ENCODE results near the gene BANP. TPM values are rescaled to one million over a fixed set of nuclear protein-coding genes. Genes with fewer than 3 reads are reported as not detected.

Gene BANP
- total RNA-seq, 3 donors from 2014 or later, result 21.9 to 45.4 (median 32.4) TPM

DNA sequence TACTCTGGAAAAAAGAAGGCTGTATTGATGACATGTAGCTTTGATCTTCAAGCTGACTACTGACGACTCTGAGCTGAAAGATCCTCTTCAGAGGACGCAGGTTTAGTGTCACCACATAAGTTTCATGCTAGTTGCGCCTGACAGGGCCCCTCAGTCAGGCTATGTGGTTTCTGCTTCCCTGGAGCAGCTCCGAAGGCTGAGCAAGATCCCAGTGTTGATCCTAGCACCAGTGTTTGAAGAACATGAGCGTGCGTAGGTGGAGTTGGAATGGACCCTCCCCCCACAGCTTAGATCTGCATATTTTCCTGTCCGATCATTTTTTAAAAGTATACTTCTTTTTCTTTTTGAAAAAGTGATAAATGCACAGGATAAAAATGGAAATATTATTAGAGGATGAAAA is 17.3 kb downstream of the BANP start:
- no peak for TF ChIP-seq POLR2A (IDR thresholded peaks at IDR 0.05)
- TF ChIP-seq, protein P1, sequence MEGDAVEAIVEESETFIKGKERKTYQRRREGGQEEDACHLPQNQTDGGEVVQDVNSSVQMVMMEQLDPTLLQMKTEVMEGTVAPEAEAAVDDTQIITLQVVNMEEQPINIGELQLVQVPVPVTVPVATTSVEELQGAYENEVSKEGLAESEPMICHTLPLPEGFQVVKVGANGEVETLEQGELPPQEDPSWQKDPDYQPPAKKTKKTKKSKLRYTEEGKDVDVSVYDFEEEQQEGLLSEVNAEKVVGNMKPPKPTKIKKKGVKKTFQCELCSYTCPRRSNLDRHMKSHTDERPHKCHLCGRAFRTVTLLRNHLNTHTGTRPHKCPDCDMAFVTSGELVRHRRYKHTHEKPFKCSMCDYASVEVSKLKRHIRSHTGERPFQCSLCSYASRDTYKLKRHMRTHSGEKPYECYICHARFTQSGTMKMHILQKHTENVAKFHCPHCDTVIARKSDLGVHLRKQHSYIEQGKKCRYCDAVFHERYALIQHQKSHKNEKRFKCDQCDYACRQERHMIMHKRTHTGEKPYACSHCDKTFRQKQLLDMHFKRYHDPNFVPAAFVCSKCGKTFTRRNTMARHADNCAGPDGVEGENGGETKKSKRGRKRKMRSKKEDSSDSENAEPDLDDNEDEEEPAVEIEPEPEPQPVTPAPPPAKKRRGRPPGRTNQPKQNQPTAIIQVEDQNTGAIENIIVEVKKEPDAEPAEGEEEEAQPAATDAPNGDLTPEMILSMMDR (IDR thresholded peaks at IDR 0.05), result no peak
- no peak for TF ChIP-seq POLR2AphosphoS5 (IDR thresholded peaks at IDR 0.05)
- H3K36me3 ChIP-seq, result no peaks in the 10 kb centered on the region
- H3K4me3 ChIP-seq, result no peak overlapping the region
- no peak for DNase-seq (ENCODE audit: low spot score in 2 of 2)
- intact Hi-C loops (cut with DNase I; ENCODE audit: low total_unique reads), result no loop called here
- peak overlapping the region; percentile 26 to 87 for H3K27ac ChIP-seq
- H3K9me3 ChIP-seq, result peaks cover 13 to 17% of the 10 kb centered on the region in 2 donors
- H3K27me3 ChIP-seq, result no peaks in the 10 kb centered on the region
- peaks cover 5 to 7% of the 10 kb centered on the region in 2 donors for H3K4me1 ChIP-seq

DNA sequence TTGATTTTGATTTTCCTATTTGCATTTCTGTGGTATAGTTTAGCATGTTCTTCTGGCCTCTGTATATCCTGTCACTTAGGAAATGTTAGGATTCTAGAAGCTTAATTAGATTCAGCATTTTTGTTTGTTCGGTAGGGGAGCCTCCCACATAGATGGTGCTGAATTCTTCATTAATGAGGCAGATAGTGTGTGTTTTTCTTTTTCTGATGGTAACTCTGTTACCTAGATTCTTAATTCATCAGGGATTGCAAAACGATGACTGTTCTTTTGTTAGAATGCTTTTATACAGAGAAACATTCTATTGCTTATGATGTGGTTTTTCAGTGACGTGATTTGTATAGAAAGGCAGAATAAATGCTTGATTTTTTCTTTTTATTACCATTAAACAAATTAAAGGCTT is 19.0 kb downstream of the BANP start:
- no peaks in the 10 kb centered on the region for H3K36me3 ChIP-seq
- H3K4me3 ChIP-seq, result no peak overlapping the region
- no peaks in the 10 kb centered on the region for H3K27me3 ChIP-seq
- TF ChIP-seq POLR2A (IDR thresholded peaks at IDR 0.05), result no peak
- TF ChIP-seq, protein P1 (IDR thresholded peaks at IDR 0.05), result no peak
- TF ChIP-seq POLR2AphosphoS5 (IDR thresholded peaks at IDR 0.05), result no peak
- H3K4me1 ChIP-seq, result peaks cover 5 to 7% of the 10 kb centered on the region in 2 donors
- intact Hi-C loops (cut with DNase I; ENCODE audit: low total_unique reads), result no loop called here
- H3K27ac ChIP-seq, result no peak overlapping the region
- peaks cover 13 to 17% of the 10 kb centered on the region in 2 donors for H3K9me3 ChIP-seq
- DNase-seq (ENCODE audit: low spot score in 2 of 2), result no peak

DNA sequence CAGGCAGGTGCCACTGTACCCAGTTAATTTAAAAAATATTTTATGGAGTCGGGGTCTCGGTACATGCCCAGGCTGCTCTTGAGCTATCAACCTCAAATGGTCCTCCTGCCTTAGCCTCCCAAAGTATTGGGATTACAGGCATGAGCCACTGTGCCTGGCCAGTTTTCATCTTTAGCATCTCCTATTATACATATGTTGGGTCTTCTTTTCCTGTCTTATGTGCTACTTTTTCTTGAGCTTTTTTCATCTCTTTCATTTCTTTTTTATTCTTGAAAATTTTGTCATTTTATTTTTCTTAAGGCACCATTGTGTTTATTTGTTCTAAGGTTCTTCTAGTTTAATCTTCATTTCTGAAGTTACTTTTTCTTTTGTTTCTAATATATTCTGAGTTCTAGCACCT is 20.7 kb downstream of the BANP start:
- no peak for TF ChIP-seq POLR2AphosphoS5 (IDR thresholded peaks at IDR 0.05)
- TF ChIP-seq POLR2A (IDR thresholded peaks at IDR 0.05), result no peak
- TF ChIP-seq, protein P1 (IDR thresholded peaks at IDR 0.05), result no peak
- no peaks in the 10 kb centered on the region for H3K36me3 ChIP-seq
- no peak overlapping the region for H3K4me3 ChIP-seq
- H3K27ac ChIP-seq, result no peak overlapping the region
- intact Hi-C loops (cut with DNase I; ENCODE audit: low total_unique reads), result no loop called here
- H3K4me1 ChIP-seq, result no peaks in the 10 kb centered on the region
- peaks cover 13 to 17% of the 10 kb centered on the region in 2 donors for H3K9me3 ChIP-seq
- no peak for DNase-seq (ENCODE audit: low spot score in 2 of 2)
- no peaks in the 10 kb centered on the region for H3K27me3 ChIP-seq

DNA sequence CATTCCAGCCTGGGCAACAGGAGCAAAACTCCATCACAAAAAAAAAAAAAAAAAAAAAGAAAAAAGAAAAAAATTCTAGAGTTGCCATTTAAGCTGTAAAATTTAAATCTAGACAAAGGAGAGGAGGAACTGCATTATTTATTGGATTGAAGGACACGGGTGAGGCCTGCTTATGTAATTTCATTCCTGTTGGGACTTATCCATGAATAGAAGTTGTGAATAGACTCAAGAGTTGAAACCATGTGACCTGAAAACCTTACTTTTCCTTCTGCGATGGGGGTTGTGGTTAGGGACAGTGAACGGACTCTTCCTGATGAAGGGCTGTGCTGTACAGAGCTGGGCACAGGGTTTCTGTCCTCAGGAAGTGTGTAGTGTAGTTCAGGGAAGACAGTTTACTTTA is 22.5 kb downstream of the BANP start:
- TF ChIP-seq POLR2A (IDR thresholded peaks at IDR 0.05) (no peak), POLR2AphosphoS5 (IDR thresholded peaks at IDR 0.05) (no peak)
- TF ChIP-seq, protein P1 (IDR thresholded peaks at IDR 0.05), result no peak
- H3K36me3 ChIP-seq, result no peaks in the 10 kb centered on the region
- H3K4me3 ChIP-seq, result no peak overlapping the region
- DNase-seq (ENCODE audit: low spot score in 2 of 2), result no peak
- H3K27ac ChIP-seq, result no peak overlapping the region
- H3K9me3 ChIP-seq, result peaks cover 13 to 17% of the 10 kb centered on the region in 2 donors
- intact Hi-C loops (cut with DNase I; ENCODE audit: low total_unique reads), result no loop called here
- no peaks in the 10 kb centered on the region for H3K27me3 ChIP-seq
- H3K4me1 ChIP-seq, result no peaks in the 10 kb centered on the region

DNA sequence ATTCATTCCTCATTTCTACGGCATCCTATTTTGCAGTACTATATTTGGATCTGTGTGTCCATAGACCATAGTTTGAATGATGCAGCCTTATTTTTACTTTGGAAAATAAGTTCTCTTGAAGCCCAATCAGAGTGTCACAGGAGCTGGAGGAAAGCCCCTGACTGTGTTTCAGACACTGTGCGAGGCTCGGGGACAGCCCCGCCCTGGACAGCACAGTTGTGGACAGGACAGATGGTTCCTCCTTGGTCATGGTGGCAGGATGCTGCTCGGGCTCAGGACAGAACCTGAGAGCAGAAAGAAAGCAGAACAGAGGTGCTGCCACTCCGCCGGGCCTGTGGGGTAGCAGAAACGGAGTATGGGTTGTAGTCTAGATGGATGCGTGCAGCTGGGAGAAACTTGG is 22.9 kb downstream of the BANP start:
- Histone ChIP-seq H3K36me3 (no peaks in the 10 kb centered on the region), H3K4me3 (no peak overlapping the region), H3K4me1 (no peaks in the 10 kb centered on the region), H3K9me3 (peaks cover 13 to 17% of the 10 kb centered on the region in 2 donors), H3K27me3 (no peaks in the 10 kb centered on the region), H3K27ac (no peak overlapping the region)
- no peak for DNase-seq (ENCODE audit: low spot score in 2 of 2)
- intact Hi-C loops (cut with DNase I; ENCODE audit: low total_unique reads), result no loop called here
- TF ChIP-seq POLR2A (IDR thresholded peaks at IDR 0.05) (no peak), POLR2AphosphoS5 (IDR thresholded peaks at IDR 0.05) (no peak)
- TF ChIP-seq, protein P1 (IDR thresholded peaks at IDR 0.05), result no peak

All from breast epithelium (tissue), 4 donors.